Natural killer cell treated with Interleukin-12 subunit alpha and Interleukin-12 subunit beta and Interleukin-15 and Interleukin-18, amount 100 ng/mL, for 72 hours (primary cell): ENCODE results near the gene RNU2-63P. TPM values are rescaled to one million over a fixed set of nuclear protein-coding genes. Genes with fewer than 3 reads are reported as not detected.
A peak's percentile ranks its signal among the peaks of the same experiment; 100 is the strongest.
"Not testable (repeated sequence)": the region's sequence is repeated elsewhere in the genome, so short reads cannot be mapped to it uniquely, and the experiment has no call there.

Experiments
- ATAC-seq, 2 donors: fragments of 150-1000 bp; cut with Tn5 transposase in 1 of 2; sonication (Bioruptor Pico), chemical (Tn5 transposase) in 1 of 2; 2 replicates each; pipeline ENCODE4 v1.10.0; 2021
- DNase-seq: peaks from one replicate; pipeline ENCODE4 v3.0.0; 2022; ENCODE audit warnings: low spot score
- H3K27ac Mint-ChIP-seq, 2 donors: 1 replicate in 1 of 2; 2 replicates in 1 of 2; pipeline ENCODE4 v1.8.0; 2022; ENCODE audit warnings: mixed read lengths in 2 of 2, mild to moderate bottlenecking in 1 of 2, moderate library complexity in 1 of 2
- H3K27me3 Mint-ChIP-seq, 2 donors: 1 replicate in 1 of 2; 2 replicates in 1 of 2; pipeline ENCODE4 v1.8.0; 2022; ENCODE audit warnings: mixed read lengths in 2 of 2
- H3K36me3 Mint-ChIP-seq: one replicate; pipeline ENCODE4 v1.8.0; 2022; ENCODE audit warnings: mixed read lengths
- H3K4me1 Mint-ChIP-seq, 2 donors: 1 replicate in 1 of 2; 2 replicates in 1 of 2; pipeline ENCODE4 v1.8.0; 2022; ENCODE audit warnings: low read depth in 2 of 2, mixed read lengths in 2 of 2, mild to moderate bottlenecking in 1 of 2
- H3K4me3 Mint-ChIP-seq: one replicate; pipeline ENCODE4 v1.8.0; 2022; ENCODE audit warnings: mixed read lengths
- H3K9me3 Mint-ChIP-seq: 2 replicates; pipeline ENCODE4 v1.8.0; 2022; ENCODE audit warnings: mixed read lengths
- total RNA-seq, 2 donors: library from RNA; stranded (reverse); gene quantifications; one replicate each; pipeline ENCODE4 v1.2.3, GENCODE V29; 2022

The RNU2-63P gene
- total RNA-seq, 2 donors from 2014 or later: 13.9 to 39.8 TPM

- not testable (repeated sequence) for DNase-seq, H3K9me3 Mint-ChIP-seq, H3K27me3 Mint-ChIP-seq, H3K36me3 Mint-ChIP-seq, H3K27ac Mint-ChIP-seq, H3K4me3 Mint-ChIP-seq, H3K4me1 Mint-ChIP-seq, ATAC-seq
Observed at GRCh38 chr2:87992569-87992968, 23.8 kb downstream of the RNU2-63P start.

- H3K27me3 Mint-ChIP-seq, H3K27ac Mint-ChIP-seq, H3K4me3 Mint-ChIP-seq, ATAC-seq, H3K4me1 Mint-ChIP-seq, H3K9me3 Mint-ChIP-seq, DNase-seq, H3K36me3 Mint-ChIP-seq: not testable (repeated sequence)
Observed at GRCh38 chr2:87987473-87987872, 28.9 kb downstream of the RNU2-63P start.

- not testable (repeated sequence) for H3K36me3 Mint-ChIP-seq, ATAC-seq, H3K4me1 Mint-ChIP-seq, H3K27me3 Mint-ChIP-seq, H3K27ac Mint-ChIP-seq, H3K9me3 Mint-ChIP-seq, H3K4me3 Mint-ChIP-seq, DNase-seq
Observed at GRCh38 chr2:87985902-87986301, 30.4 kb downstream of the RNU2-63P start.

- H3K4me3 Mint-ChIP-seq, H3K27ac Mint-ChIP-seq, H3K36me3 Mint-ChIP-seq, ATAC-seq, H3K4me1 Mint-ChIP-seq, H3K9me3 Mint-ChIP-seq, DNase-seq, H3K27me3 Mint-ChIP-seq: not testable (repeated sequence)
Observed at GRCh38 chr2:87981182-87981581, 35.2 kb downstream of the RNU2-63P start.

GRCh38 chr2:87972385-87972784 lies 44.0 kb downstream of the RNU2-63P start:
- H3K27me3 Mint-ChIP-seq, H3K4me3 Mint-ChIP-seq, H3K4me1 Mint-ChIP-seq, DNase-seq, H3K27ac Mint-ChIP-seq, H3K9me3 Mint-ChIP-seq, H3K36me3 Mint-ChIP-seq: not testable (repeated sequence)
- ATAC-seq: peak; percentile 46 to 73

Other genes with a start within 250 kb of the RNU2-63P start
- 1 to 10 TPM in 1 of 2 donors, not detected in 1; 1.3 TPM for gene RGPD2, start 190.8 kb downstream of the RNU2-63P start, total RNA-seq
- 10 to 100 TPM in 1 of 2 donors, 1 to 10 TPM in 1; 7.4 to 17.3 TPM for gene KRCC1, start 39.2 kb upstream of the RNU2-63P start, total RNA-seq
- gene SMYD1, start 51.3 kb upstream of the RNU2-63P start, total RNA-seq: not detected
- not detected for gene FABP1, start 111.5 kb upstream of the RNU2-63P start, total RNA-seq
- gene THNSL2, start 153.8 kb upstream of the RNU2-63P start, total RNA-seq: 1 to 10 TPM in 1 of 2 donors, under 1 TPM in 1; 0.69 to 1.5 TPM